Hepatocyte (in vitro differentiated cells): ENCODE data around the gene QSOX2.

Experiments
- CTCF ChIP-seq: fragments of 200-600 bp; sonication (generic); IDR thresholded peaks from 2 replicates; pipeline ENCODE4 v1.5.1; 2016; ENCODE audit warnings: antibody characterized with exemption, mild to moderate bottlenecking; ENCODE audit not compliant: poor library complexity
- EZH2 ChIP-seq: fragments of 200-600 bp; sonication (generic); IDR thresholded peaks from 2 replicates; pipeline ENCODE4 v1.6.1; 2016; ENCODE audit warnings: antibody characterized with exemption, mild to moderate bottlenecking, borderline replicate concordance

DNA sequence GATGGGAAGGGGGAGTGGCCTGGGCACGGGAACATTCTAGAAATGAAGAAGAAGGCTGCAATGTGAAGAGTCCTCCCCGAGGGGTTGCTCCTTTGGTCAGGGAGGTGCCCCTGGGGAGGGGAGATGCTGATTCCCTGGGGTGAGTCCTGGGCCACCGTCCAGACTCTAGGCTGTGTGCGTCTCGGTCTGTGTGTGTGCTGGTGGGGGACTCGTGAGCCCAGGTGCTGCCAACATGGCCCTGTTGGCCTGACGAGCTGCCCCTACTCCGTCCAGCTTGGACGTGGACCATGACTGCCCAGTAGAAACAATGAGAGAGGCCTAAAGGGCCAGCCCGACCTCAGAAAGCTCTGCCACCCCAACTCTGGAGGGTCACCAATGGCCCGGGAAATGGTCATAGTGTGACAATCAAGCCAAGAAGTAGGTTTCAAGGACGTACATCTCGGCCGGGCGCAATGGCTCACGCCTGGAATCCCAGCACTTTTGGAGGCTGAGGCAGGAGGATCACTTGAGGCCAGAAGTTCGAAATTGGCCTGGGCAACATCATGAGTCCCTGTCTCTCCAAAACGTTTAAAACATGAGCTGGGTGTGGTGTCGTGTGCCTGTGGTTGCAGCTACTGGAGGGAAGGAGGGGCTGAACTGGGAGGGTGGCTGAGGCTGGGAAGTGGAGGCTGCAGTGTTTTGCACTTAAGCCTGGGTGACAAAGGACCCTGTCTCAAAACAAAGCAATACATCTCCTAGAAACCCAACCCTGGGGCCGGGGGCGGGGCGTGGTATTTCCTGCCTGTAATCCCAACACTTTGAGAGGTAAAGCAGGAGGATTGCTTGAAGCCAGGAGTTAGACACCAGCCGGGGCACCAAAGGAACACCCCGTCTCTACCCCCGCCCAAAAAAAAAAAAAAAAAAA is 57.7 kb downstream of the QSOX2 start:
- no peak for TF ChIP-seq CTCF
- TF ChIP-seq EZH2, result no peak
